COLO668 (cell line): ENCODE measurements around the gene DUSP28.
A peak's percentile ranks its signal among the peaks of the same experiment; 100 is the strongest.
"Not testable (repeated sequence)": the region's sequence is repeated elsewhere in the genome, so short reads cannot be mapped to it uniquely, and the experiment has no call there.

Source experiments
- DNase-seq: peaks from one replicate; lab custom pipeline; 2025; ENCODE audit not compliant: unreplicated experiment; lab: John Stamatoyannopoulos, UW

The DUSP28 gene

DNA sequence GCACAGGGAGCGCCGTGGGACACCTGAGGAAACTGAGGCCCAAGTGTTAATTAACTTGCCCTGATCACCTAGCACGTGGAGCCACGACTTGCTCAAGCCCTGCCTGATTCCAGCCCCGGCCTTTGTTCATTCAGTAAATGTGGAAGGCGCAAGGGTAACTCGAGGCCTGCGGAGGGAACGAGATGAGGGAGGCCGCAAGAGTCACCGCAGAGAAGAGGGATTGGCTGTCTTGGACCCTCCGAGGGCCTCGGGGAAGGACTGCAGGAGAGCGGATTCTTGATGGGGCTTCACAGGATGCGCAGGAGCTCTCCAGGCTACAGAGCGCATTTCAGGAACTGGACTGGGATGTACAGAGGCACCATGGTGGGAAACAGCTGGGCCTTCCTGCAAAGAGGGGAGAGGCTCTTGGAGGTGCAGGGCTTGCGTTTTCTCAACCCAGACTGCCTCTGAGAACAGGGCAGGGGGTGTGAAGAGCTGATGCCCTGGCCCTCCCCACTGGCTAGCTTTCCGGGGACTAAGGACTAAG lies 1.9 kb upstream of the DUSP28 start:
- DNase-seq, result no peak

DNA sequence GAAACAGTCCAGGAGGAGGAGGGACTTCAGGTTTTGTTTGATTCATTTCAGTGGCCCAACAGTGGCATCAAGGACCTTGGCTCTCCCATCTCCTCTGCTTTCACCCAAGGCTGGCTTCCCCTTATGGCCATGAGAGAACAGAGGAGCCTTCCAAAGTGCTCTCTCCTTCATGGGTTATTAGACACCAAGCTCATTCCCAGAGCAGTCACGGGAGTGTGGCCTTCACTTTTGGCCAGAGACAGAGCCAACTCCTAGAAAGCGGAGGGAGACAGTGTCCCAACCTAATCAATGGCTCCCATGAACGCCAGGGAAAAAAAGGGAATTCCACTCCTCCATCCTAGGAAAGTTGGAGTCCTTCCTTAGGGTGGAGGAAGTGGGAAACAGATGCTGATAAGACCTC lies 871 bp upstream of the DUSP28 start:
- DNase-seq, result no peak

DNA sequence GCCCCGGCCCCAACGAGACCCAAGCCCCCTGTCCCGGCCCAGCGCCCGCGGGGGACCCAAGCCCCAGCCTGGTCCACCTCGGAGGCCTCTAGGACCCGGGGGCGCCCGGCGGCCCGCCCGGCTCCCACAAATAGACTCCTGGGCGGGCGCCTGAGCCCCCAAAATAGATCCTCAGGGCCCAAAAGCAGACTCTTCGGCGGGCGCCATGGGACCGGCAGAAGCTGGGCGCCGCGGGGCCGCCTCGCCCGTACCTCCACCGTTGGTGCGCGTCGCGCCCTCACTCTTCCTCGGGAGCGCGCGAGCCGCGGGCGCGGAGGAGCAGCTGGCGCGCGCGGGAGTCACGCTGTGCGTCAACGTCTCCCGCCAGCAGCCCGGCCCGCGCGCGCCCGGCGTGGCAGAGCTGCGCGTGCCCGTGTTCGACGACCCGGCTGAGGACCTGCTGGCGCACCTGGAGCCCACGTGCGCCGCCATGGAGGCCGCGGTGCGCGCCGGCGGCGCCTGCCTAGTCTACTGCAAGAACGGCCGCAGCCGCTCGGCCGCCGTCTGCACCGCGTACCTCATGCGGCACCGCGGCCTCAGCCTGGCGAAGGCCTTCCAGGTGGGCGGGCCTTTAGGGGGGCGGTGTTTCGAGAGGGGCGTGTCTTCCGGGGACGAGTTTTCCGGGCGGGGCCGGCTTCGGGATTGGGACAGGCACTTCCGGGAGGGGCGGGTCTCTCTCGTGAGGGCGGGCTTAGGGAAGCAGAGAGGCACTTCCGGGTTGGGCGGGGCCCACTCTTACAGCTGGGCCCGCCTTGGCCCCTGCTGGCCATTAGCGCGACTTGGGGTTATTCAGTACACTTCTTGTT lies 545 bp downstream of the DUSP28 start:
- peak; percentile 98 for DNase-seq

DNA sequence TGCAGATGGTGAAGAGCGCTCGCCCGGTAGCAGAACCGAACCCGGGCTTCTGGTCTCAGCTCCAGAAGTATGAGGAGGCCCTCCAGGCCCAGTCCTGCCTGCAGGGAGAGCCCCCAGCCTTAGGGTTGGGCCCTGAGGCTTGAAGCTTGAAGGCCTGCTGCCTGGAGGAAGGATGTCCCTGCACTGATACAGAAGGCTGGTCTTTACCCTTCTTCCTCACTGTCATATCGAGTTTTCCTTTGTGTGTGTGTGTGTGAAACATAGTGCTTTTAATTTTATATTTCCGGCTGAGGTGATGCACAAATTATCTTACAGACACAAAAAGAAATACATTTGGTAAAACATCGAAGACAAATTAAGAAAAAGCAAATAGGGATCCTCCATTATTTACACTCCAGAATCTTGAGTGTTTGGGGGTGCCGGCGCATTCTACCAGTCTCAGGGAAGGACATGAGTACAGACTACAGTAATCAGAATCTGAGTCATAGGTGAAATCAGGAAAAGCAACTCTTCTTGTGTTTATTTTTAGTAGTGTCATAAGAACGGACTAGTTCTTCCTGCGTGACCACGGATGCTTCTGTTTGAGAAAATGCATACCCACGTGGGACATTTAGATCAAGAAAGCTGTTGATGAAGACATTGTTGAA lies 1.3 kb downstream of the DUSP28 start:
- no peak for DNase-seq

DNA sequence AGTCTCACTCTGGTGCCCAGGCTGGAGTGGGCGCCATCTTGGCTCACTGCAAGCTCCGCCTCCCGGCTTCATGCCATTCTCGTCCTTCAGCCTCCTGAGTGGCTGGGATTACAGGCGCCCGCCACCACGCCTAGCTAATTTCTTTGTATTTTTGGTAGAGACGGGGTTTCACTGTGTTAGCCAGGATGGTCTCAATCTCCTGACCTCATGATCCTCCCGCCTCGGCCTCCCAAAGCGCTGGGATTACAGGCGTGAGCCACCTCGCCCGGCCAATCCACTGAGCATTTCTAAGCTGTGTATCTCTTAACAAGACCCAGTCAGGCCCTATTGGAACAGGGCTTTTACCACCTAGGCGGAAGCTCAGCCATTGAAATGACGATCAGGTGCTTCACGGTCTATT lies 3.1 kb downstream of the DUSP28 start:
- not testable (repeated sequence) for DNase-seq

DNA sequence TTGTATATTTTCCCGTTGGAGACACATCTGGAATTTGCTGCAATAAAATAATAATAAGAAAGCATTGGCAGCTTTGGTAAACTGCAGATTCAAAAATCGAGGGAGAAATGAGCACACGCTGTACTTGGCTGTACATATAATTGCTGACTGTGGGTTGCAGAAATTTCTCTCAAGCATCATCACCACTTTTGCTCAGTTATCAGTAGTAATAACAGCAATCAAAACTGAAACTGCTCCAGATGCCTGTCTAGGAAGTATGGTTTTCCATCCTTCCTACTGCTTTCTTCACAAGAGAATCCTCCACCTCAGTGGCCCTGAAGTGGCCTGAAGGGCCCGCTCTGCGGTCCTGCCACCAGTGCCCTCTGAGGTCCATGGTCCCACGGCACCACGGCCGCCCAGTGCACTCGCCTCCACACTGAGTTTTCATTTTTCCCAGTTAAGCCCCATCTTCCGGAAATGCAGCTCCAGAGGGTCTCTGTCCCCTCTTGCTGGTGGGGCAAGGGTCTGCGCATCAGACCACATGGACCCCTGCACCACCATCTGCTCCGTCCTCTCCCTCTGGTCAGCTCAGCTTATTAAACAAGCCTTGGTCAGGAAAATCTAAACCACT lies 3.9 kb downstream of the DUSP28 start:
- no peak for DNase-seq

DNA sequence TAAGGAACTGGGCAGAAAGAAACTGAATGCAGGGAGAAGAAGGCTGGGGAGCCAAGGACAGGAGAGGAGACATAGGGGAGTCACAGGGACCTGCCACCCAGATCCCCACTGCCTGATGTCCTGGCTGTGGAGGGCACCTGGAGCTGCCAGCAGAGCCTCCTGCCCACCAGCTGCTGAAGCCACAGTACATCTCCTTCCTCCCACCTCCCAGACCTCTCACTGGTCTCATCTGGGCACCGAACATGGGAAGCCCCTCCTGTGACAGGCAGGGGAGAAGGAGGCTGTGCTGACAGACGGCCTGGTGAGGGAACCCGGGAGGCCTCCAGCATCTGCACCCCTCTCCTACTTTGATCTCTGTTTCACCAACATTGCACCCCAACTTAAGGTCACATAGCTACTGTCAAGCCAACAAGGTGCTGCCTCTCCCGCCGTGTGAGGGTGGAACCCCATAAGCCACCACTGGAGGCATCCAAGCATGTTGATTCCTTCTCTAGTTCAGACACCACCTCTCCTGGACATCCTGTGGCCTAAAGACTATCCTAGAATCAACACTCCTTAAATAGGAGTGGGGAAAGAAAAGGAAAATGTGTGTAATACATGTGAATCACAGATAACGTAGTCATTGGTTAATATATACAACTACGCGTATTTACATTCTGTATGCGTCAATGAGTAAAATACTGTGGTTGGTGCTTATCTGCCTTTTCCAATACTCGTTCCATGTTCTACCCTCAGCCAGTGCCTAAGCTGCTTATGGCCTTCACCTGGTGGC lies 4.6 kb downstream of the DUSP28 start:
- peak; percentile 21 for DNase-seq

DNA sequence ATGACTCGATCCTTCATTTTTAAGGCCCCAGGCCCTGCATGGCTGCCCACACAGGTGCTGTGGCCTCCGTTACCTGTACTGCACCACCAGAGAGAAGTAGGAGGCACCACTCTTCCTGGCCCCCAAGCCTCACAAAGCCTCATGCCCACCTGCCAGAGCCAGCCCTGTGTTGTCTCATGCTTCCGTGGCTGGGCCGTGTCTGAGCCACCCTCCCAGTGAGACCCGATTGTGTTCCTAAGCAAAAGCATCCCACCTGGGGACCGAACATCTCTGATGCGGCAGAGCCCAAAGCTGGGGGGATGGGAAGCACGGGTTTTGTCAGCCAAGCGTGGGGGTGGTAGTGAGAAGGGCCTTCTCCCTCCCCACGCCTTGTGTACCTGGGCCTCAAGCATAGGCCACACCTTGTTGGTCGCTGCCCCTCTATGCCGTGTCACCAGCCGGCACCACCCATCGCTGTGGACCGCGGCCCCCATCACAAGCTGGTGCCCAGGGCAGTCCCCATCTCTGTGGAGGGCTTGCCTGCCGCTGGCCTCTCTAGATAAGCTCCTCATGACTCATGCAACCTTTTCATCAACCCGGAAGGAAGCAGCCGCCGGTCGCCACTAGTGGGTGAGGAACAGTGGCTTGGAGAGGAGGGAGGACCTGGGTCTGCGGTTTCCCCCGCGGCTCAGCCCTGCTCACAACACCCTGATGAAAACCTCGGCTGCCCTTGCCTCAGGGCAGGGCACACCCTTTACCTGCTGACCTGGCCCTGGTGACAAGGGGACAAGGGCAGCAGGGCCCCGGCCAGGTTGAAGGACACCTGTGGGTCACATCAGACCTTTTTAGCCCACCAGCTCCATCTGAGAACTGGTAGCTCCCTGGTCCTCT lies 5.4 kb downstream of the DUSP28 start:
- peak; percentile 86 for DNase-seq

DNA sequence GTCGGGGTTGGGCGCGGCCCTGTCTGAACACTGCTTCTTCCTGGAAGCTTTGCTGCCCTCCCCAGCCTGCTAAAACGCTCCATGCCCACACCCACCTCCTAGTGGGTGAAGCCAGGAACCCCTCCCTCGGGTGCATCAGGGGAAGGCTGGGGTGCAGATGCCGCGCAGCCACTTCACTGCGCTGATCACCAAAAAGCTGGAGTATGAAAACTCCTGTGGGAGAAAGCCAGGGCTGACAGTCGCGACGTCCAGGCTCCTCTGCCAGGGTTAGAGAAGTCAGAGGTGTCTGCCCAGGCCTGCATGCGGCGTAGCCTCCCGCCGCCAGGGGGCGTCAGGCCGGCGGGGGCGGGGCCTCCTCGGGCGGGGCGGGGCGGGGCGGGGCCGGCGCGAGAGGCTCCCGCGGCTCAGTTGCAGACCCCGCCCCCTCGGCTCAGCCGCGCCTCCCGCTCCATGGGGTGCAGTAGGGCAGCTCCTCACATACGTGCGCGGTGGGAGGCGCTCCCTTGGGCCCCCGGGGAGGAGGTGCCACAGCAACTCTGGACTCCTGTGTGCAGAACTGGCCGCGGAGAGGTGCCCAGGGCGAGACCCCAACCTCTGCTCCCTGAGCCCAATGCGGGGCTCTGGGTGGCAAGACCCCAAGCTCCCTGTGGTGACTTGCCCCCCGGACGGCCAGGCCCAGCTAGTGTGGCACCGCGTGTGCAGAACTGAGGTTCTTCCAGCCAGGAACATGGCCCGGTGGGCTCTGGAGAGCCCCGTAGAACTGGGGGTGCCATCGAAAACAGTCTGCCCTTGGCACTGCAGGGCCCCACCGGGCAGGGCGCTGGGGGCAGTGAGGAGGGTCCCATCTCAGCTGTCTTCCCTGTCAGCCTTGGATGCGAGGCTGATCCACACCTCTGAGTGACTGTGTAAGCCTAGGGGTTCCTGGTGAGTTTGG lies 6.3 kb downstream of the DUSP28 start:
- peak; percentile 93 for DNase-seq

DNA sequence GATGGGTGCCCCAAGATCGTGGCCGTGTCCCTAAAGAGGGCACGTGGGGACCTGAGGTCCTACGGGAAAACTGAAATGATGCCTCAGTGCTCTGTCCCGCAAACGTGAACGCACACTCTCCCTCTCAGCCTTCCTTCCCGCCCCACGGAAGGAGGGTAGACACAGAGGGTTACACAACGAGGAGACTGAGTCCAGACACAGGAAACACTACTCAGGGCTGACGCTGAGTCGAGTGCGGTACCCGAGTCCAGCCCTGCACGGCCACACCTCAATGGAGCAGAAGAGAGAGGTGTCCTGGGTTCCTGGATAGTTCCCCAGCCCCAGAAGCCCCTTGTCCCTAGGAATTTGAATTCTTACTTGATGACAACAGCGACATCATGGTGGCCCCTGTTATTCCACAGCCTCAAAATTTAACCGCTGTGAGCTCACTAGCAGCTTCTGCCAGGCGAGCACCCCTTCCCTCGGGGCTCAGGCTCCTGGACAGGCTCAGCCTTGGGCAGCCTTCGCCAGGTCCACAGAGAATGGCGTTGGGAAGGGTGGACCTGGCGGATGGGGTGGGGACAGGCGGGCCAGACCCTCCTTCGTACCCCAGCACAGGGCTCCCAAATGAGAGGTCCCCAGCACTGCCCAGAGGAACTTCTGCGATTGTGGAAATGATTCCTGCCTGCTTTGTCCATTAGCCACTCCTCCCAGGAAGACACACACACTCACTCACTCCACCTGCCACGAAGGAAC lies 7.1 kb downstream of the DUSP28 start:
- DNase-seq, result peak; percentile 39

DNA sequence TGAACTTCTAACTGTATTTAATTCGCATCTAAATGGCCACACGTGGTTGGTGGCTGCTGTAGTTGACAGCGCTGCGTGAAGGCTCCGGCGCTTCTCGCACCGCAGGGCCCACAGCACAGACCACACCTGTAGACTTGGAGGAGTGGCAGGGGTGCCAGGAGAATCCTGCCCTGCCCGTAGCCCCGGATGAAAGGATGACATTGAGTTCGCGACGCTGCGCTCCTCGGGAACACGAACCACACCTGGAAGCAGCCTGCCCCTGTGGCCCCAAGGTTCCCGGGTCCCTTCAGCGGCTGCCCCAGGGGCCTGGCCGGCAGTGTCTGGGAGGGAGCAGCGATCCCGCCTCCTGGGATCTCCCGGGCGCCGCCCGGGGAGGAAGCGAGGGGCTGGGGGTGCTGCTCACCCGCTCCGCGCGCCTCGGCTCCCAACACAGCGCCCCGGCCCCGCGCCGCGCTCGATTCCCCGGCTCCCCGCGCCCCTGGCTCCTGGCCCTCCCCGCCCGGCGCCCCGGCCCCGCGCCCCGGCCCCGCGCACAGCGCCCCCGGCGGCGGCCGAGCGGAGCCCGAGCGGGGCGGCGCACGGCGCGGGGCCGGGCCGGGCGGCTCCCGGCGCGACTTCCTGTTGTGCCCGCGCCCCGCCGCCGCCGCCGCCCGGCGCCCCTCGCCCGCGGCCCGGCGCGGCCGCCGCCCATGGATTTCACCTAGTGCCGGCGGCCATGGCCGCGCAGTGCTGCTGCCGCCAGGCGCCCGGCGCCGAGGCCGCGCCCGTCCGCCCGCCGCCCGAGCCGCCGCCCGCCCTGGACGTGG lies 7.9 kb downstream of the DUSP28 start, which contains the start of gene RNPEPL1:
RNPEPL1 (plus strand) TSS at position 613 of the 806 bp plus-strand sequence; CDS start at position 716, 103 bp downstream.
- peak; percentile 85 for DNase-seq

DNA sequence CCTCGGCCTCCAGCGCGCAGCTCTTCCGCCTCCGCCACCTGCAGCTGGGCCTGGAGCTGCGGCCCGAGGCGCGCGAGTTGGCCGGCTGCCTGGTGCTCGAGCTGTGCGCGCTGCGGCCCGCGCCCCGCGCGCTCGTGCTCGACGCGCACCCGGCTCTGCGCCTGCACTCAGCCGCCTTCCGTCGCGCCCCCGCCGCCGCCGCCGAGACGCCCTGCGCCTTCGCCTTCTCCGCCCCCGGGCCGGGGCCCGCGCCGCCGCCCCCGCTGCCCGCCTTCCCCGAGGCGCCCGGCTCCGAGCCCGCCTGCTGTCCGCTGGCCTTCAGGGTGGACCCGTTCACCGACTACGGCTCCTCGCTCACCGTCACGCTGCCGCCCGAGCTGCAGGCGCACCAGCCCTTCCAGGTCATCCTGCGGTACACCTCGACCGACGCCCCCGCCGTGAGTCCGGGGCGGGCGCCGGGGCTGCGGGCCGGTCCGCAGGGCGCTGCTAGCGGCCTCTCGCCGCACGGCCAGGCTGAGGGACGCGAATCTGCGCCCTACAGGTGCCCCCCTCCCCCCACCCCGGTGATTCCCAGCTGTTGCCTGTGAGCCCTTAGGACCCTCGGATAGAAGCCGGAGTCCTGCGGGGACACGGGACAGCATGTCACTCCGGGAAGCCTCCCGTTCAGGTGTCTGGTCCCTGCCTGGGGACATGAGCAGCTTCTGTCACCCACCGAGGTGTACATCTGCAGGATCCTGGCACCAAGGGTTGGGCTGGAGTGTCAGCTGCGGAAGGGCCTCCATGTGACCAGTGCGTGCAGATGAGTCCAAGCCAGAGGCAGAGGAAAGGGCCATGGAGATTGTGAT lies 8.7 kb downstream of the DUSP28 start:
- peak; percentile 85 for DNase-seq

DNA sequence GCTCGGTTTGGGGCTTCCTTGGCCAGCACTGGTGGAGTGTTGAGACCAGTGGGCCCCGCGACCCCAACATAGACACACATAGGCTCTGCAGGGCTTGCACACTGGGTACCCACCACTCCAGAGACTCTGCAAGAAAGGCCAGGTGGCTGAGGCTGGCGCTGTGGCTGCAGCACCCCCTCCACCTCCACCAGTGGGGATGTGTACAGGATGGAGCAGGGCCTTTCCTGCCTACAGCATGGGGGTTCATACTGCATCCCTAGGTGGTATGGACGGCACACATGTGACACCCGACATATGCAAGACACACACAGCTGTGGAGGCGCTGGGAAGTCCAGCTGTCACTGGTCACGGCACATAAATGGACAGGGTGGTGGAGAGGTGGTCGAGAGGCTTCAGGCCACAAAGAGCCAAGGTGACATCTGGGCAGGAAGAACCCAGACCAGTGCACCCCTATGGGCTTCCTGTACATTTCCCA lies 9.4 kb downstream of the DUSP28 start:
- no peak for DNase-seq

DNA sequence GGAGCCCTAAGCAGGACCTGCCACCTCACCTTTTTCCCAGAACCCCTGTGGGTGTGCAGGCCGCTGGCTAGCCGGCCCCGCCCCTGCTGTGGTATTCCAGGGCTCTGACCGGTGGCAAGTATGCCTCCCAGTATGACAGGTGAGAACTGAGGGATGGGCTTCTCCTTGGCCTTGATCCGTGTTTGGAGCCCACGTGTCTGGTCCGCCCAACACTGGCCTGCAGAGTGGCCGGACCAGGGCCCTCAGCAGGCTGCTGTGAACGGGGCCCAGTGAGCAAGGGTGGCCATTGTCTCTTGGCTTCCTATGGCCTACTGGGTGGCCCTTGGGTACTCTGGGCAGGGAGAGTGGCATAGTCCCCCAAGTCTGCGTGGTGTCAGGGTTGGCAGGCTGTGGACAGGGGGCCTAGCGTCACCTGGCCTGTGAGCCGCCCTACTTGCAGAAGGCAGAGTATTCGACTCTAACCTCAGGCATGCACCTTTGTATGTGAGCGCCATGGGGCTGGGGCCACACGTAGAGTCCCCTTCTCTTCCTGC lies 9.9 kb downstream of the DUSP28 start:
- DNase-seq, result no peak

DNA sequence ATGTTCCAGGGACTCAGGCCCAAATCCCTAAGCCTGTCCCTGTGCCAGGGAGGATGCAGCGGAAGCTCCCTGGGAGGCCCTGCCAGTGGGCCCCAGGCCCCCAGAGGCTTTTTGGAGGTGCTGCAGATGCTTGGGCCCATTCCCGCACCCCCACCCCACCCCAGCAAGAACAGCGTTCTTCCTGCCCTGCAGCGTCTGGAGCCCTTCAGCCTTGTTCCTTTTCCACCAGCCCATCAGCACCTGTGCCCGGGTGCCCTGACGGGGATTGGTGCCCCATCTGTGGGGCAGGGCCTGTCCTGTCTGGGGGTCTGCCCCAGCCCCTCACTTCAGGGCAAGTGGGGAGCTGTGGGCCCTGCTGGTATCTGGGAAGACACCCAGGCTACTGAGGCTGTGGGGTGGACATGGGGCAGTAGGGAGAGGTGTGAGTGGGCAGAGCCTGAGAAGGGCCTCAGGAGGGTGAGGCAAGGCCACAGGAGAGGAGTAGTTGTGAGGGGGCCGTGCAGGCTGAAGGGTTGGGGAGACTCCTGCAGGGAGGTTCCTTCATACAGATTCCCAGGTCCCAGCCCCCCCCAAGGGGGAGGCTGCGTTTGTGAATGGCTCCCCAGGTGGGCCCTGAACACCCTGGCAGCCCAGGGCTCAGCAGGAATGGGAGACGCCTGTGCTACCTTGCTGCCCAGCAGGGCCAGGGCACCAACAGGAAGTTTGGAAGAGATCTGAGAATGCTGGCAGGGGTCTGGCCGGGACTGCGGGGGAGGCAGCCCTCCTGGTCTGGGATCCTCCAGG lies 10.6 kb downstream of the DUSP28 start:
- DNase-seq, result no peak
